GM12878 (cell line): ENCODE results near the gene SULT2A1.

Experiments
- CHD2 ChIP-seq: IDR thresholded peaks from 2 replicates; pipeline ENCODE4 v1.6.1; 2011; ENCODE audit warnings: low read depth, low read length, improper control_type of control experiment, borderline replicate concordance
- CREB1 ChIP-seq: IDR thresholded peaks from 2 replicates; pipeline ENCODE4 v1.6.1; 2012; ENCODE audit warnings: low read depth, mild to moderate bottlenecking, inconsistent platforms
- EP300 ChIP-seq, 2 experiments: fragments of 150-350 bp in 1 of 2; IDR thresholded peaks; 2 replicates each; pipeline ENCODE4 v1.6.1; 2011 to 2012; ENCODE audit warnings: low read depth in 2 of 2, low read length in 2 of 2, borderline replicate concordance in 1 of 2, improper control_type of control experiment in 1 of 2, inconsistent platforms in 1 of 2; ENCODE audit not compliant: control insufficient read depth in 1 of 2
- EZH2 ChIP-seq: IDR thresholded peaks from 2 replicates; pipeline ENCODE4 v1.6.1; 2012; ENCODE audit warnings: low read depth, mild to moderate bottlenecking, control low read depth, inconsistent platforms, low read length, borderline replicate concordance; ENCODE audit not compliant: control insufficient read depth
- LARP7 ChIP-seq: fragments of 450-650 bp; IDR thresholded peaks from 2 replicates; pipeline ENCODE4 v1.6.1; 2017; ENCODE audit warnings: mild to moderate bottlenecking
- NKRF ChIP-seq: fragments of 450-650 bp; conservative IDR thresholded peaks from 2 replicates; pipeline ENCODE4 v1.6.1; 2017; ENCODE audit warnings: mild to moderate bottlenecking, moderate library complexity
- NR2C2 ChIP-seq: IDR thresholded peaks from 2 replicates; pipeline ENCODE4 v1.6.1; 2011; ENCODE audit warnings: borderline replicate concordance, low read depth; ENCODE audit not compliant: control insufficient read depth, insufficient read length
- ZZZ3 ChIP-seq: IDR thresholded peaks from 2 replicates; pipeline ENCODE4 v1.6.1; 2011; ENCODE audit warnings: low read depth; ENCODE audit not compliant: control insufficient read depth, insufficient read length
- TF ChIP-seq, protein P1 (sequence below), 3 experiments: IDR thresholded peaks in 2 of 3; conservative IDR thresholded peaks in 1 of 3; 2 replicates each; pipeline ENCODE4 v1.5.1; 2011; ENCODE audit warnings: low read depth in 3 of 3, low read length in 3 of 3, mild to moderate bottlenecking in 3 of 3, control low read depth in 2 of 3, moderate library complexity in 2 of 3, inconsistent platforms in 1 of 3, mixed read lengths in 1 of 3; ENCODE audit not compliant: control insufficient read depth in 2 of 3, insufficient read depth in 1 of 3; ENCODE audit errors: extremely low read depth in 1 of 3
- TF ChIP-seq, protein P2 (sequence below): IDR thresholded peaks from 2 replicates; pipeline ENCODE4 v1.6.1; 2012; ENCODE audit warnings: low read length, inconsistent platforms

DNA sequence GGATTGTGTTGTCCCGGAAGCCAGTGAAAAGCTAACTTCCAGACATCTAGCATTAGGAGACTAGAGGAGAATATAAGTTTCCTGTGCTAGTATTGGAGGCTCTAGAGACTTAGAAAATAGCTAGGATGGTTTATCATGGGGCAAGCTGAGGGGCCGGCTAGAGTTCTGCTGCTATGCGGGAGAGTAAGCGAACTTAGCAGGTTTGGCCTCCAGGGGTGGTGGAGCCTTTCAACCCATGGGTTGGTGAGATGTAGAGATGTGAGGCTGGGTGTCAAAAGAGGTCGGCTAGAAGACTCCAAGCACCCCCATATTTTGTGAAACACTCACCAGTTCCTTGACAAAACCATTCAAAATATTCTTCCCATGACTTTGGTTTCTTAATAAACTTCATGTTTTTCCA is 4.4 kb downstream of the SULT2A1 start:
- TF ChIP-seq, protein P1, sequence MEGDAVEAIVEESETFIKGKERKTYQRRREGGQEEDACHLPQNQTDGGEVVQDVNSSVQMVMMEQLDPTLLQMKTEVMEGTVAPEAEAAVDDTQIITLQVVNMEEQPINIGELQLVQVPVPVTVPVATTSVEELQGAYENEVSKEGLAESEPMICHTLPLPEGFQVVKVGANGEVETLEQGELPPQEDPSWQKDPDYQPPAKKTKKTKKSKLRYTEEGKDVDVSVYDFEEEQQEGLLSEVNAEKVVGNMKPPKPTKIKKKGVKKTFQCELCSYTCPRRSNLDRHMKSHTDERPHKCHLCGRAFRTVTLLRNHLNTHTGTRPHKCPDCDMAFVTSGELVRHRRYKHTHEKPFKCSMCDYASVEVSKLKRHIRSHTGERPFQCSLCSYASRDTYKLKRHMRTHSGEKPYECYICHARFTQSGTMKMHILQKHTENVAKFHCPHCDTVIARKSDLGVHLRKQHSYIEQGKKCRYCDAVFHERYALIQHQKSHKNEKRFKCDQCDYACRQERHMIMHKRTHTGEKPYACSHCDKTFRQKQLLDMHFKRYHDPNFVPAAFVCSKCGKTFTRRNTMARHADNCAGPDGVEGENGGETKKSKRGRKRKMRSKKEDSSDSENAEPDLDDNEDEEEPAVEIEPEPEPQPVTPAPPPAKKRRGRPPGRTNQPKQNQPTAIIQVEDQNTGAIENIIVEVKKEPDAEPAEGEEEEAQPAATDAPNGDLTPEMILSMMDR (IDR thresholded peaks at IDR 0.05 in 2 of 3, conservative IDR thresholded peaks at IDR 0.05 in 1 of 3; ENCODE audit: control insufficient read depth in 2 of 3, extremely low read depth in 1 of 3, insufficient read depth in 1 of 3, low read depth in 3 of 3, low read length in 3 of 3): no peak
- TF ChIP-seq, protein P2, sequence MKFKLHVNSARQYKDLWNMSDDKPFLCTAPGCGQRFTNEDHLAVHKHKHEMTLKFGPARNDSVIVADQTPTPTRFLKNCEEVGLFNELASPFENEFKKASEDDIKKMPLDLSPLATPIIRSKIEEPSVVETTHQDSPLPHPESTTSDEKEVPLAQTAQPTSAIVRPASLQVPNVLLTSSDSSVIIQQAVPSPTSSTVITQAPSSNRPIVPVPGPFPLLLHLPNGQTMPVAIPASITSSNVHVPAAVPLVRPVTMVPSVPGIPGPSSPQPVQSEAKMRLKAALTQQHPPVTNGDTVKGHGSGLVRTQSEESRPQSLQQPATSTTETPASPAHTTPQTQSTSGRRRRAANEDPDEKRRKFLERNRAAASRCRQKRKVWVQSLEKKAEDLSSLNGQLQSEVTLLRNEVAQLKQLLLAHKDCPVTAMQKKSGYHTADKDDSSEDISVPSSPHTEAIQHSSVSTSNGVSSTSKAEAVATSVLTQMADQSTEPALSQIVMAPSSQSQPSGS: no peak
- TF ChIP-seq ZZZ3 (no peak), EZH2 (no peak), NR2C2 (no peak), CHD2 (no peak), CREB1 (no peak), EP300 (IDR thresholded peaks at IDR 0.05; ENCODE audit: borderline replicate concordance in 1 of 2, control insufficient read depth in 1 of 2, low read depth in 2 of 2, low read length in 2 of 2) (no peak), NKRF (no peak), LARP7 (no peak)
